HG02870 (cell line): ENCODE data around the gene C6orf52.

ENCODE experiments used
- ATAC-seq: cut with Tn5 transposase; IDR thresholded peaks from one replicate; pipeline ENCODE4 v1.9.1; 2021; ENCODE audit warnings: mild to moderate bottlenecking, moderate library complexity; ENCODE audit not compliant: unreplicated experiment

The C6orf52 gene

GRCh38 chr6:10658910-10659698 is 35.3 kb downstream of the C6orf52 start:
- ATAC-seq: no peak

GRCh38 chr6:10655508-10656055 is 38.8 kb downstream of the C6orf52 start:
- ATAC-seq: peak; percentile 51

- no peak for ATAC-seq
Observed at GRCh38 chr6:10644225-10644624, 50.2 kb downstream of the C6orf52 start.

- ATAC-seq: peak; percentile 92
Observed at GRCh38 chr6:10643201-10643651, 51.2 kb downstream of the C6orf52 start.

- no peak for ATAC-seq
Observed at GRCh38 chr6:10641528-10641927, 52.9 kb downstream of the C6orf52 start.

GRCh38 chr6:10640412-10640811 is 54.0 kb downstream of the C6orf52 start:
- ATAC-seq: no peak

GRCh38 chr6:10633216-10633615 is 61.2 kb downstream of the C6orf52 start:
- peak; percentile 99 for ATAC-seq

- ATAC-seq: no peak
Observed at GRCh38 chr6:10630178-10630577, 64.2 kb downstream of the C6orf52 start.

GRCh38 chr6:10627800-10628199 is 66.6 kb downstream of the C6orf52 start:
- ATAC-seq: no peak

GRCh38 chr6:10626154-10626741 is 68.2 kb downstream of the C6orf52 start:
- peak; percentile 93 for ATAC-seq

- ATAC-seq: no peak
Observed at GRCh38 chr6:10624836-10625235, 69.6 kb downstream of the C6orf52 start.

- no peak for ATAC-seq
Observed at GRCh38 chr6:10621847-10622246, 72.6 kb downstream of the C6orf52 start.
